ENCODE measurements around the gene SIGLEC7.

- no peak for TF ChIP-seq CTCF (IDR thresholded peaks at IDR 0.05)
- no peak for TF ChIP-seq POLR2A (IDR thresholded peaks at IDR 0.05)
Measured at GRCh38 chr19:51139299-51140014, 2.6 kb upstream of the SIGLEC7 start.

All from lower leg skin (tissue), 3 donors.